Nephron progenitor cell (in vitro differentiated cells): Measurements from ENCODE around the gene ASIC2.
"Not testable (repeated sequence)": the region's sequence is repeated elsewhere in the genome, so short reads cannot be mapped to it uniquely, and the experiment has no call there.

Experiments used
- DNase-seq: peaks from one replicate; pipeline ENCODE4 v3.0.0; 2021
- H3K27ac Mint-ChIP-seq: 2 replicates; pipeline ENCODE4 v1.8.0; 2021; ENCODE audit warnings: mild to moderate bottlenecking, moderate library complexity, mixed read lengths
- H3K27me3 Mint-ChIP-seq: 2 replicates; pipeline ENCODE4 v1.8.0; 2021; ENCODE audit warnings: mild to moderate bottlenecking, low read depth, mixed read lengths; ENCODE audit not compliant: poor library complexity
- H3K36me3 Mint-ChIP-seq: 2 replicates; pipeline ENCODE4 v1.8.0; 2021; ENCODE audit warnings: low read depth, mixed read lengths
- H3K4me1 Mint-ChIP-seq: 2 replicates; pipeline ENCODE4 v1.8.0; 2021; ENCODE audit warnings: mixed read lengths
- H3K4me3 Mint-ChIP-seq: 2 replicates; pipeline ENCODE4 v1.8.0; 2021; ENCODE audit warnings: mild to moderate bottlenecking, moderate library complexity, mixed read lengths
- H3K9me3 Mint-ChIP-seq: 2 replicates; pipeline ENCODE4 v1.8.0; 2021; ENCODE audit warnings: mild to moderate bottlenecking, moderate library complexity, mixed read lengths
- TF ChIP-seq, protein P1 (sequence below): fragments of 200-600 bp; sonication (generic); IDR thresholded peaks from 2 replicates; pipeline ENCODE4 v1.5.0; 2021; ENCODE audit warnings: antibody characterized with exemption

The ASIC2 gene

DNA sequence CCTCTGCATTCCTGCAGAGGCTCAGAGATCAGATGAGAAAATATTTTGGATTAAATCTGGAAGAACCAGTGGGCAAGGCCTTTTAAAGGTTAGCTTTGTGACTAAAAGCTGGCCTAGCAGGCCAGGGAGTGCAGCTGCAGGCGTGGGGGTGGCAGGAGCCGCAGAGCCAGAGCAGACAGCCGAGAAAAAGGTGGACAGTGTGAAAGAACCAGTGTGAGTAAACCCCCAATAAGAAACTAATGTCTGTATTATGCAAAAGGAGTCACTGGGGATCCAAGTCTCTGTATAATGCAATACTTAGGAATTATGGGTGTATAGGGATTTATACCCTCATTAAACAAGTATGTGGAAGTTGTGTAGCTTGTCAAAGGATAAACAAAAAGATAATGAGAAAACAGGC lies 322.8 kb downstream of the ASIC2 start:
- DNase-seq, result no peak
- Mint-ChIP-seq H3K4me3 (no peak overlapping the region), H3K4me1 (no peaks in the 10 kb centered on the region), H3K36me3 (no peaks in the 10 kb centered on the region), H3K27ac (no peak overlapping the region), H3K27me3 (peaks cover 4% of the 10 kb centered on the region), H3K9me3 (peaks cover 32% of the 10 kb centered on the region)
- TF ChIP-seq, protein P1, sequence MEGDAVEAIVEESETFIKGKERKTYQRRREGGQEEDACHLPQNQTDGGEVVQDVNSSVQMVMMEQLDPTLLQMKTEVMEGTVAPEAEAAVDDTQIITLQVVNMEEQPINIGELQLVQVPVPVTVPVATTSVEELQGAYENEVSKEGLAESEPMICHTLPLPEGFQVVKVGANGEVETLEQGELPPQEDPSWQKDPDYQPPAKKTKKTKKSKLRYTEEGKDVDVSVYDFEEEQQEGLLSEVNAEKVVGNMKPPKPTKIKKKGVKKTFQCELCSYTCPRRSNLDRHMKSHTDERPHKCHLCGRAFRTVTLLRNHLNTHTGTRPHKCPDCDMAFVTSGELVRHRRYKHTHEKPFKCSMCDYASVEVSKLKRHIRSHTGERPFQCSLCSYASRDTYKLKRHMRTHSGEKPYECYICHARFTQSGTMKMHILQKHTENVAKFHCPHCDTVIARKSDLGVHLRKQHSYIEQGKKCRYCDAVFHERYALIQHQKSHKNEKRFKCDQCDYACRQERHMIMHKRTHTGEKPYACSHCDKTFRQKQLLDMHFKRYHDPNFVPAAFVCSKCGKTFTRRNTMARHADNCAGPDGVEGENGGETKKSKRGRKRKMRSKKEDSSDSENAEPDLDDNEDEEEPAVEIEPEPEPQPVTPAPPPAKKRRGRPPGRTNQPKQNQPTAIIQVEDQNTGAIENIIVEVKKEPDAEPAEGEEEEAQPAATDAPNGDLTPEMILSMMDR, result no peak

DNA sequence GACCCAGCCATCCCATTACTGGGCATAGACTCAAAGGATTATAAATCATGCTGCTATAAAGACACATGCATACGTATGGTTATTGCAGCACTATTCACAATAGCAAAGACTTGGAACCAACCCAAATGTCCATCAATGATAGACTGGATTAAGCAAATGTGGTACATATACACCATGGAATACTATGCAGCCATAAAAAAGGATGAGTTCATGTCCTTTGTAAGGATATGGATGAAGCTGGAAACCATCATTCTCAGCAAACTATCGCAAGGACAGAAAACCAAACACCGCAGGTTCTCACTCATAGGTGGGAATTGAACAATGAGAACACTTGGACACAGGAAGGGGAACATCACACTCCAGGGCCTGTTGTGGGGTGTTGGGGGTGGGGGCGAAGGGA lies 323.9 kb downstream of the ASIC2 start:
- not testable (repeated sequence) for DNase-seq, H3K27me3 Mint-ChIP-seq, H3K4me3 Mint-ChIP-seq, H3K4me1 Mint-ChIP-seq, H3K36me3 Mint-ChIP-seq, H3K27ac Mint-ChIP-seq
- peaks cover 32% of the 10 kb centered on the region for H3K9me3 Mint-ChIP-seq

DNA sequence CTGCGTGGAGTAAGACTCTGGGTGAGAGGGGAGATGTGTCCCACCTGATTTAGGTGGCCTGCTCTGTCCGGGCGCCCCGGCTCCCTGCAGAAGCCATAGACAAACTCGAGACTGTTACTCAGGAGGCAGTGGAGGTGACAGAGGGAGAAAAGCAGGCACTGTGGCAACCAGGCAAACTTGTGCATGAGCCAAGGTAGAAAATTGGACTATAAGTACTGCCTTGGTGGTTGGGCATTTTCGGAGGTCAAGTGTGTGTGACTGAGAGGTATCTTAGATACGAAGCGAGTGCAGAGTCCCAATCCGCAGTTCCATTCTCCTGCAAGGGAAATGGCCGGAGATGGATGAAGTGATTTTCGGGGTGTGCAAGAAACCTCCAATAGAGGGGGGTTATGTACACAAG lies 328.6 kb downstream of the ASIC2 start:
- TF ChIP-seq, protein P1, result no peak
- H3K27ac Mint-ChIP-seq, result no peak overlapping the region
- no peak for DNase-seq
- H3K9me3 Mint-ChIP-seq, result peaks cover 21% of the 10 kb centered on the region
- no peaks in the 10 kb centered on the region for H3K36me3 Mint-ChIP-seq
- H3K4me1 Mint-ChIP-seq, result peaks cover 5% of the 10 kb centered on the region
- H3K4me3 Mint-ChIP-seq, result no peak overlapping the region
- H3K27me3 Mint-ChIP-seq, result peaks cover 4% of the 10 kb centered on the region
